NCI-H1436 treated with DMSO at 0.1 percent for 48 hours (cell line): ENCODE measurements around the gene PPP1R12B.
"Not testable (repeated sequence)": the region's sequence is repeated elsewhere in the genome, so short reads cannot be mapped to it uniquely, and the experiment has no call there.

Experiments
- DNase-seq: peaks from one replicate; lab custom pipeline; 2025; lab: John Stamatoyannopoulos, UW

Gene PPP1R12B

GRCh38 chr1:202439308-202439707, 90.8 kb downstream of the PPP1R12B start:
- no peak for DNase-seq

GRCh38 chr1:202448140-202448539, 99.6 kb downstream of the PPP1R12B start:
- DNase-seq: not testable (repeated sequence)

DNA sequence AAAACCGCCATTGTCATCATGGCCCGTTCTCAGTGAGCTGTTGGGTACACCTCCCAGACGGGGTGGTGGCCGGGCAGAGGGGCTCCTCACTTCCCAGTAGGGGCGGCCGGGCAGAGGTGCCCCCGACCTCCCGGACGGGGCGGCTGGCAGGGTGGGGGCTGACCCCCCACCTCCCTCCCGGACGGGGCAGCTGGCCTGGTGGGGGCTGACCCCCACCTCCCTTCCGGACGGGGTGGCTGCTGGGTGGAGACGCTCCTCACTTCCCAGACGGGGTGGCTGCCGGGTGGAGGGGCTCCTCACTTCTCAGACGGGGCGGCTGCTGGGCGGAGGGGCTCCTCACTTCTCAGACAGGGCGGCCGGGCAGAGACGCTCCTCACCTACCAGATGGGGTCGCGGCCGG, 103.1 kb downstream of the PPP1R12B start:
- not testable (repeated sequence) for DNase-seq

GRCh38 chr1:202452508-202452907, 104.0 kb downstream of the PPP1R12B start:
- no peak for DNase-seq

- DNase-seq: not testable (repeated sequence)
These were observed 108.1 kb downstream of the PPP1R12B start for GRCh38 chr1:202456372-202457169.

DNA sequence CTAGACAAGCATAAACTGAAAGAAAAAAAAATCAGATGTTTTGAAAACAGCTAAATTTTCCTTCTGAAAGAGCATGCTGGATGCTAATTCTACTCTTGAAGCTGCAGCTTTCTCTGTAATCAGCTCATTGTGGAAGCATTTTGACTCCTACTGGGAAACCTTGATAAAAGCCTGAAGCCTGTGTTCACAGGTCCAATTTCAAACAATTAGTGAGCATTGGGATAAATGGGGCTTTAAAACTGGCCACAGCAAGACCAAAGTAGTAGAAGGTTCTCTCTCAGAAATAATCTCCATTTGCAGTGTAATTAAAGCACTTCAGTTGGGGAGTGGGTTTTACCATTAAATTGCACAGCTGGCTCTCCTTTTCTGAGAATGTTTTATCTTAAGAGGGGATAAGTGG, 110.2 kb downstream of the PPP1R12B start:
- not testable (repeated sequence) for DNase-seq

GRCh38 chr1:202459470-202460142, 111.1 kb downstream of the PPP1R12B start:
- not testable (repeated sequence) for DNase-seq

DNA sequence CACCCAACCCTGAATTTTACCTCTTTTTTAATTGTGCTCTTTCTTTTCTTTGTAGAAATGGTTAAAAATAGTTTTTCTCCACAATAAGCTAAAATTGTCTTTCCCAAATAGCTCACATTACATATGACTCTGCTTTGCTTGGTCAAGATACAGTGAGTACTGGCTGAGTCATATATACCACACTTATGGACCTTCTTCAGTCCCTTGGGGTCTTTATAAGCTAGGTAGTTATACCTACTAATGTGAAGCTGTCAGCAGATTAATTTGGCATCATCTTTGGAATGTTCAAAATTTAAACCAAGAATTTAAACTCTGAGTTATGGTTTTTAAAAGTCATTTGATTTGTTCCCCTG, 111.6 kb downstream of the PPP1R12B start:
- DNase-seq: not testable (repeated sequence)

- no peak for DNase-seq
These were observed 114.0 kb downstream of the PPP1R12B start for GRCh38 chr1:202462342-202463076.

GRCh38 chr1:202464153-202464742, 115.7 kb downstream of the PPP1R12B start:
- DNase-seq: not testable (repeated sequence)

GRCh38 chr1:202465644-202466270, 117.3 kb downstream of the PPP1R12B start:
- DNase-seq: not testable (repeated sequence)

- not testable (repeated sequence) for DNase-seq
These were observed 117.8 kb downstream of the PPP1R12B start for GRCh38 chr1:202466339-202466738.

- not testable (repeated sequence) for DNase-seq
These were observed 118.9 kb downstream of the PPP1R12B start for GRCh38 chr1:202467381-202467780.

GRCh38 chr1:202468695-202469094, 120.2 kb downstream of the PPP1R12B start:
- not testable (repeated sequence) for DNase-seq

- not testable (repeated sequence) for DNase-seq
These were observed 120.6 kb downstream of the PPP1R12B start for GRCh38 chr1:202469123-202469522.

- DNase-seq: no peak
These were observed 122.7 kb downstream of the PPP1R12B start for GRCh38 chr1:202471246-202471645.

GRCh38 chr1:202472347-202473124, 124.0 kb downstream of the PPP1R12B start:
- DNase-seq: not testable (repeated sequence)

DNA sequence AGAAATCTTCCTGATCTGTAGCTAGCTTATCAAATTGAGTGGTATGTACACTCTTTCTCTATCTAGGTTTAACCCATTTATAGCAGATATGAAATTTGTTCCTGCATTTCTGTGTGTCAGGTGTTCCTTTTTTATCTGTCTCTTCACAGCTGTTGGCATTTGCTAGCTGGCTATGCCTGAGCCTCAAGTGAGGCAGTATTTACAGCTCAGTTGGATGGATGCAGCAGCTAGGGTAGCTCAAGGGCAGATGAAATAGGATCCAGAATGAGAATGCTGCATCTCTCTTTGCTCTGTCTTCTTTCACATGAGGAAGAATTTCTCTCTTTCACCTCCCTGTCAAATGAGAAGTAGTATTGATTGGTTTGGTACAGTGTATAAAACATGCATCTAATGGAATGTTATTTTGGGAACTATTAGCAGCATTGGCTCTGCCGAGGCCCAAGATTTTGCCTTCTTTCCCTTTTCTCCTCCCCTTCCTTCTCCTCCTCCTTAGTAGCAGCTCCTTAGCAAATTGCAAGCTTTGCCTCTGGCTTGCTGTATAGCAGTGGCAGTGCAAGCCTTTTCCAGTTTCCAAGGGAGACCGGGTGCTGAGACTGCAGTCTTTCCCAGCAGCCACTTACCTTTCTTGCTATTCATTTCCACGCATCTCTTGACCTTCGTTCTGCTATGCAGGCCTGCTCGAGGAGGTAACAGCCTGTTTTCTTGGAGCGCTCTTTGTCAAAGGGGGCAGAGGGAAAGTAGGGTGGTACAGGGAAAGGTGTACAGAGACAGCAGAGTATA, 125.0 kb downstream of the PPP1R12B start:
- DNase-seq: not testable (repeated sequence)

DNA sequence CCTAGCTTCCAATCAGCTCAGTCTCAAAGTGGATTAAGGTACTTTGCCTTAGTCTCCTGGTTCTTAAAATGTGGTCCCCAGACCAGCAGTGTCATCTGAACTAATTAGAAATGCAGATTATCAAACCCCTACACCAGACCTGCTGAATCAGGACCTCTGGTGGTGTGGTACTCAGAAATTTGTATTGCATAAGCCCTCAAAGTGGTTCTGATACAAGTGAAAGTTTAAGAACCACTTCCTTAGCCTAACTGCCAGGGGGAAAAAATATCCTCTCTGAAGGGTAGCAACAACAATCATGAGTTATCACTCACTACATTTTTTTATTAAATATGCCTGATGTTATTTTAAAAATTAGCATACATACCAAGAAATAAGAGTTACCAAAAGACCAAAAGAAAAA, 131.2 kb downstream of the PPP1R12B start:
- DNase-seq: not testable (repeated sequence)

- DNase-seq: not testable (repeated sequence)
These were observed 132.1 kb downstream of the PPP1R12B start for GRCh38 chr1:202480640-202481039.
